Astrocyte of the spinal cord (primary cell): ENCODE data around the gene C1orf50.
"Not testable (repeated sequence)": the region's sequence is repeated elsewhere in the genome, so short reads cannot be mapped to it uniquely, and the experiment has no call there.

Experiments
- DNase-seq: peaks from one replicate; pipeline ENCODE4 v3.0.0; 2011; ENCODE audit warnings: low read depth, low spot score
- H3K4me3 ChIP-seq: 2 replicates; pipeline ENCODE4 v1.5.1; 2011; ENCODE audit warnings: low read depth, mild to moderate bottlenecking, low read length, moderate library complexity
- in situ Hi-C: cut with HindIII; loops from 2 replicates; pipeline ENCODE4 v1.10.0; 2017; ENCODE audit warnings: low sequenced_read_pairs
- TF ChIP-seq, protein P1 (sequence below): IDR thresholded peaks from 2 replicates; pipeline ENCODE4 v1.5.1; 2012; ENCODE audit warnings: low read depth, mild to moderate bottlenecking, low read length, inconsistent platforms

Gene C1orf50

DNA sequence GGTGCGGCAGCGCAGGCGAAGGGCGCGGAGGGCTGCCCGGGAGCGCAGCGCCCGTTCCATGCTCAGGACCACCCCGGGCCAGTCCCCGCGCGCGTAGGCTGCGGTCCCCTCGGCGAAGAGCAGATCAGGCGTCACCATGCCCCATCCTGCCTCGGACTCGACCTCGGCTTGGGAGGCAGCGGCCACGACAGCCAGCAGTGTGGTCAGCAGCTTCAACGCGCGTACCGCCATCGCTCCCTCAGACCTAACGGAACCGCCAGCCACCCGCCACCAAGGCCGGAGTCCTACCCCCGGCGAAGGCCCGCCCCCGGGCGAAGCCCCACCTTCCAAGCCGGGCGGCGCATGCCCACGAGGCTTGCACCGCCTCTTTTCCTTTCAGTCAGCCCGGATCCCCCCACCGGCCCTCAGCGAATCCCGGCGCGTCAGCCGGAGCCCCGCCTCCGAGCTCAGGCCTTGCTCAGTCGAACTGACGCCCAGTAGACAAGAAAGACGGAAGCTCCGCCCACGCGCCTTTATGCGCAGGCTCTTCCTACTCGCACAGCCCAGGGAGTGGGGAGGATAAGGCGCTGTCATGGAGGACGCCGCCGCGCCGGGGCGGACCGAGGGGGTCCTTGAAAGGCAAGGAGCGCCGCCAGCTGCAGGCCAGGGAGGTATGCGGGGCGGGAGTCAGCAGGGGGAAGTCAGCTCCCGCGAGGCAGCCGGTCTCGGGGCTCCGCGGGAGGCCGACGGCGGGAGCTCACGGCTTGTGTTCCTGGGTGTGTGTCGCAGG is at the start of gene C1orf50, which contains the start of gene P3H1:
TSS of gene C1orf50 (plus strand) at position 509 of the 769 bp plus-strand sequence. CDS start at position 572, 63 bp downstream.
TSS of gene P3H1 (minus strand) at position 288 of the 769 bp plus-strand sequence. CDS start at position 231, 57 bp downstream.
- TF ChIP-seq, protein P1, sequence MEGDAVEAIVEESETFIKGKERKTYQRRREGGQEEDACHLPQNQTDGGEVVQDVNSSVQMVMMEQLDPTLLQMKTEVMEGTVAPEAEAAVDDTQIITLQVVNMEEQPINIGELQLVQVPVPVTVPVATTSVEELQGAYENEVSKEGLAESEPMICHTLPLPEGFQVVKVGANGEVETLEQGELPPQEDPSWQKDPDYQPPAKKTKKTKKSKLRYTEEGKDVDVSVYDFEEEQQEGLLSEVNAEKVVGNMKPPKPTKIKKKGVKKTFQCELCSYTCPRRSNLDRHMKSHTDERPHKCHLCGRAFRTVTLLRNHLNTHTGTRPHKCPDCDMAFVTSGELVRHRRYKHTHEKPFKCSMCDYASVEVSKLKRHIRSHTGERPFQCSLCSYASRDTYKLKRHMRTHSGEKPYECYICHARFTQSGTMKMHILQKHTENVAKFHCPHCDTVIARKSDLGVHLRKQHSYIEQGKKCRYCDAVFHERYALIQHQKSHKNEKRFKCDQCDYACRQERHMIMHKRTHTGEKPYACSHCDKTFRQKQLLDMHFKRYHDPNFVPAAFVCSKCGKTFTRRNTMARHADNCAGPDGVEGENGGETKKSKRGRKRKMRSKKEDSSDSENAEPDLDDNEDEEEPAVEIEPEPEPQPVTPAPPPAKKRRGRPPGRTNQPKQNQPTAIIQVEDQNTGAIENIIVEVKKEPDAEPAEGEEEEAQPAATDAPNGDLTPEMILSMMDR: no peak
- in situ Hi-C loops: no loop called here
- H3K4me3 ChIP-seq: peak within 1 kb of the TSS; percentile 96
- peak; percentile 100 for DNase-seq

DNA sequence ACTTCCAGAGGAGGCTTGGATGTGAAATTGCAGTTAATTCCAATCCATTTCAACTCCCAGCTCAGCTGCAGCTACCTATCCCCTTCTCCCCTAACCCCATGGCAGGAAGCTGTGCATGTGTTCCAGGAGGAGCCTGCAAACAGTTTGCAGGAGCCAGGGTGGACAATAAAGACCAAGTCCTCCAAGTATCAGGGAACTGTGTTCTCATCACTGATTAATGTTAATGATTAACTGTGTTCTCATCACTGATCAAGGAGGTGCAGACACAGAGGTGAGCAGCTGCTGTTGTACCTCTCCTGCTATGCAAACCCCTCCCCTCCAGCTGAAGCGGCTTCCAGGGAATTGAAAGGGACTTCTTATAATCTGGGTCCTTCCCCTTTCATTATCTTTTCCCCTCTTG is 46.2 kb upstream of the C1orf50 start:
- no peak for DNase-seq
- TF ChIP-seq, protein P1: no peak

DNA sequence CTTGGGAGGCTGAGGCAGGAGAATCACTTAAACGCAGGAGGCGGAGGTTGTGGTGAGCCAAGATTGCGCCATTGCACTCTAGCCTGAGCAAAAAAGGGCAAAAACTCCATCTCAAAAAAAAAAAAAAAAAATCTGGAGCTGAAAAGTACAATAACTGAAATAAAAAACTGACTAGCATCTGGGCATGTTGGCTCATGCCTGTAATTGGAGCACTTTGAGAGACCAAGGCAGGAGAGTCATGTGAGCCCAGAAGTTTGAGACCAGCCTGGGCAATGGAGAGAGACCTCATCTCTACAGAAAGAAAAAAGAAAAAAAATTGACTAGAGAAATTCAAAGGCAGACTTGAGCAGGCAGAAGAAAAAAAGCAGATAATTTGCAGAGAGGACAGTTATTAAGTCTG is 45.1 kb upstream of the C1orf50 start:
- TF ChIP-seq, protein P1: no peak
- no peak overlapping the region for H3K4me3 ChIP-seq
- in situ Hi-C loops: no loop called here
- no peak for DNase-seq

More for the DNA sequence above, 46.2 kb upstream of the C1orf50 start:
- in situ Hi-C loops: no loop called here
- no peak overlapping the region for H3K4me3 ChIP-seq

DNA sequence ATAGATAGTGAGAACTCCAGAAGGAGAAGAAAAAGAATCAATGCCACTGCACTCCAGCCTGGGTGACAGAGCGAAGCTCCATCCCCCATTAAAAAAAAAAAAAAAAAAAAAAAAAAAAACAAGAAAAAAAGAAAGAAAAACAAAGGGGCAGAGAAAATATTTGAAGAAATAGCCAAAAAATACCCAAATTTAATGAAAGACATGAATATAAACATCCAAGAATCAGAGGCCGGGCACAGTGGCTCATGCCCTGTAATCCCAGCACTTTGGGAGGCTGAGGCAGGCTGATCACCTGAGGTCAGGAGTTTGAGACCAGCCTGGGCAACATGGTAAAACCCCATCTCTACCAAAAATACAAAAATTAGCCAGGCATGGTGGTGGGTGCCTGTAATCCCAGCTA is 44.6 kb upstream of the C1orf50 start:
- H3K4me3 ChIP-seq, in situ Hi-C loops, DNase-seq: not testable (repeated sequence)

DNA sequence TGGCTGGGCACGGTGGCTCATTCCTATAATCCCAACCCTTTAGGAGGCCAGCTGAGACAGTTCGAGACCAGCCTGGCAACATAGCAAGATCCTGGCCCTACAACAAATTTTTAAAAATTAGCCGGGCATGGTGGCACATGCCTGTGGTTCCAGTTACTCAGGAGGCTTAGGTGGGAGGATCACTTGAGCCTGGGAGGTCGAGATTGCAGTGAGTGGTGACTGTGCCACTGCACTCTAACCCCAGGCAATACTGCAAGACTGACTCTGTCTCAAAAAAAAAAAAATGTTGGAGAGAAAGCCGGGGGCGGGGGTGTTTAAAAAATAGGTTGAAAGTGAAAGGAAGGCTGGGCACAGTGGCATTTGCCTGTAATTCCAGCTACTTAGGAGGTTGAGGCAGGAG is 43.5 kb upstream of the C1orf50 start:
- H3K4me3 ChIP-seq: no peak overlapping the region
- DNase-seq: no peak
- TF ChIP-seq, protein P1: no peak

DNA sequence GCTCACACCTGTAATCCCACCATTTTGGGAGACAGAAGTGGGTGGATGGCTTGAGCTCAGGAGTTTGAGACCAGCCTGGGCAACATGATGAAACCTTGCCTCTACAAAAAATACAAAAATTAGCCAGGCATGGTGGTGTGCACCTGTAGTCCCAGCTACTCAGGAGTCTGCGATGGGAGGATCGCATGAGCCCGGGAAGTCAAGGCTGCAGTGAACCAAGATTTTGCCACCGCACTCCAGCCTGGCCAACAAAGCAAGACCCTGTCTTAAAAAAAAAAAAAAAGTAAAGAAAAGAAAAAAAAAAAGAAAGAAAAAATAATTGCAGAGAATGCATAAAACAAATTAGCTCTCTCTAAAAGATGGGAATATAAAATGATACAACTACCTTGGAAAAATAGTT is 41.2 kb upstream of the C1orf50 start:
- in situ Hi-C loops, DNase-seq, H3K4me3 ChIP-seq: not testable (repeated sequence)

More for the DNA sequence above, 43.5 kb upstream of the C1orf50 start:
- in situ Hi-C loops: no loop called here

DNA sequence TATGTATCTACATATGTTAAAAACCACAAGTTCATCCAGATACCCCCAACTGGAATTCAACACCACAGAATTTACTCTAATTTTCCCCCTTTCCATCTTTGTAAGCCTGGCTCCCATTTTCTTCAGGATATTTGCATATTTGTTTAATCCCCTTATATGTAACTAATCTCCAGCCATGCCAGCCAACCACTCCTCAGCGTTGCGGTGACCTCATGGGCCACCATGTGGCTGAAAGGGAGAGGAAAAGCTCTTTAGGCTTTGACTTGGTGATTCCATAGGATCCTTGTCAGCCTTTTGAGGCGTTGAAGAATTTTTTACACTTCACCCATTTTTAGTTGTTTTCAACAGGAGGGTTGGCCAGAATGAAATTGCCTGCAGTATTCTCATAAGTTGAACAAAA is 37.0 kb upstream of the C1orf50 start:
- TF ChIP-seq, protein P1: no peak
- DNase-seq: no peak
- in situ Hi-C loops: no loop called here
- H3K4me3 ChIP-seq: no peak overlapping the region
